ENCODE measurements around the gene BNIP3. TPM values are rescaled to one million over a fixed set of nuclear protein-coding genes. Genes with fewer than 3 reads are reported as not detected.

Gene BNIP3
- total and polyA plus RNA-seq, 2 of the 8 experiments (the other 6 are each of a cell fraction or from before 2014, with no cell fraction given): 25.8 to 58.9 TPM

- no peak for TF ChIP-seq HDAC2 (IDR thresholded peaks at IDR 0.05; ENCODE audit: borderline replicate concordance in 1 of 2, low read depth in 2 of 2, low read length in 2 of 2)
These were observed 9.2 kb downstream of the BNIP3 start (continued) for GRCh38 chr10:131972474-131973071.
